Measurements from ENCODE around the gene PIMREG.

GRCh38 chr17:6452471-6453266, 8.4 kb downstream of the PIMREG start:
- TF ChIP-seq CTCF (conservative IDR thresholded peaks at IDR 0.05), result no peak
- no peak for TF ChIP-seq EZH2 (IDR thresholded peaks at IDR 0.05; ENCODE audit: low read depth)
